ENCODE data around the gene PPIG.
"Not testable (repeated sequence)": the region's sequence is repeated elsewhere in the genome, so short reads cannot be mapped to it uniquely, and the experiment has no call there.

Gene PPIG

GRCh38 chr2:169565686-169566085, 18.5 kb upstream of the PPIG start:
- no peak overlapping the region for H3K4me3 ChIP-seq (replicated peaks; ENCODE audit: low read depth, low read length)
- TF ChIP-seq CTCF (IDR thresholded peaks at IDR 0.05; ENCODE audit: low read depth, low read length, missing control alignments): no peak
- DNase-seq (ENCODE audit: extremely low read depth, low read depth): no peak

GRCh38 chr2:169569948-169570347, 14.2 kb upstream of the PPIG start:
- no peak for TF ChIP-seq CTCF (IDR thresholded peaks at IDR 0.05; ENCODE audit: low read depth, low read length, missing control alignments)

GRCh38 chr2:169570752-169571151, 13.4 kb upstream of the PPIG start:
- not testable (repeated sequence) for H3K4me3 ChIP-seq (replicated peaks; ENCODE audit: low read depth, low read length); DNase-seq (ENCODE audit: extremely low read depth, low read depth)

More at GRCh38 chr2:169569948-169570347, 14.2 kb upstream of the PPIG start:
- H3K4me3 ChIP-seq (replicated peaks; ENCODE audit: low read depth, low read length): no peak overlapping the region
- no peak for DNase-seq (ENCODE audit: extremely low read depth, low read depth)

- no peak for TF ChIP-seq CTCF (IDR thresholded peaks at IDR 0.05; ENCODE audit: low read depth, low read length, missing control alignments)
- H3K4me3 ChIP-seq (replicated peaks; ENCODE audit: low read depth, low read length): no peak overlapping the region
These were observed 12.6 kb upstream of the PPIG start for GRCh38 chr2:169571571-169571970.

GRCh38 chr2:169572189-169572588, 12.0 kb upstream of the PPIG start:
- peak overlapping the region; percentile 80; the same call in 1 of the 2 replicates for H3K4me3 ChIP-seq (replicated peaks; ENCODE audit: low read depth, low read length)
- no peak for DNase-seq (ENCODE audit: extremely low read depth, low read depth)
- no peak for TF ChIP-seq CTCF (IDR thresholded peaks at IDR 0.05; ENCODE audit: low read depth, low read length, missing control alignments)

More at GRCh38 chr2:169571571-169571970, 12.6 kb upstream of the PPIG start:
- DNase-seq (ENCODE audit: extremely low read depth, low read depth): no peak

- TF ChIP-seq CTCF (IDR thresholded peaks at IDR 0.05; ENCODE audit: low read depth, low read length, missing control alignments): no peak
- no peak for DNase-seq (ENCODE audit: extremely low read depth, low read depth)
- H3K4me3 ChIP-seq (replicated peaks; ENCODE audit: low read depth, low read length): peak overlapping the region; percentile 80
These were observed 11.4 kb upstream of the PPIG start for GRCh38 chr2:169572821-169573159.

- no peak for TF ChIP-seq CTCF (IDR thresholded peaks at IDR 0.05; ENCODE audit: low read depth, low read length, missing control alignments)
- DNase-seq (ENCODE audit: extremely low read depth, low read depth): peak; percentile 79
- H3K4me3 ChIP-seq (replicated peaks; ENCODE audit: low read depth, low read length): peak within 1 kb of the TSS; percentile 80
These were observed 10.8 kb upstream of the PPIG start, which contains the start of gene FASTKD1 for GRCh38 chr2:169573160-169573973. Gene FASTKD1, minus strand, starts transcription at chr2:169573865. Its CDS starts 1,836 bp downstream, at chr2:169572029.

Data from HFF-Myc (cell line).